Measurements from ENCODE around the gene WDR82. TPM values are rescaled to one million over a fixed set of nuclear protein-coding genes. Genes with fewer than 3 reads are reported as not detected.
"Not testable (repeated sequence)": the region's sequence is repeated elsewhere in the genome, so short reads cannot be mapped to it uniquely, and the experiment has no call there.

WDR82 gene
- total RNA-seq, 1 experiment from 2014 or later = 58.0 TPM

DNA sequence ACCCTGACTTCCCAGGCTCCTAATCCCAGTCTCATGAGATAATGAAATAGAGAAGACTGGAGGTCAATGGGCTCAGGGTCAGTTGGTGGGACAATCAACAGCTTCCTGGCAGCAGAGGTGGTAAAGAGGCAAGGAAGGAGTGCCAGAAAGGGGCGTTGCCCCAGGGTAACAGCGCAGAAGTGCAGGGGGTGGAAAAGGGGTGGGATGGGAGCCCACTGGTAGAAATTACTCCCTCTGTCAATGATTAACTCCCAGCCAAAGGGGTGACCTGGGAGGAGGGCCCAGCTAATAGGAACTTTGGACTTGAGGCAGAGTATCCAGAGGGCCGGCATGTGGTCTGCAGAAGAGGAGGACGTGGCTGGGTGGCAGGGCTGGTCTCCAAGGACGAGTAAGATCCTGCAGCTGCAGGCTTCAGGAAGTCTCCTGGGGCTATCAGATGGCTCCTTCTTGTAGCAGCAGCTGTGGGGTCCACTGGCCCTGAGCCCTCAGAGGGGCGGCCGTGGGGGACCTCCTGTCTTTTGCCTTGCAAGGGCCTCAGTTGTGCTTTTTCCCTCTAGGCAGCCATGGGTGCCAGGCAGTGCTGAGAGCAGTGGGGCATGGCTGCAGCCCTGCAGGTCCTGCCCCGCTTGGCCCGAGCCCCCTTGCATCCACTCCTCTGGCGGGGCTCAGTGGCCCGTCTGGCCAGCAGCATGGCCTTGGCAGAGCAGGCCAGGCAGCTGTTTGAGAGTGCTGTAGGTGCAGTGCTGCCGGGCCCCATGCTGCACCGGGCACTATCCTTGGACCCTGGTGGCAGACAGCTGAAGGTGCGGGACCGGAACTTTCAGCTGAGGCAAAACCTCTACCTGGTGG is 11.5 kb upstream of the WDR82 start:
- DNase-seq (ENCODE audit: low read depth) = no peak

GRCh38 chr3:52289338-52289746 is 10.9 kb upstream of the WDR82 start:
- DNase-seq (ENCODE audit: low read depth) = no peak

DNA sequence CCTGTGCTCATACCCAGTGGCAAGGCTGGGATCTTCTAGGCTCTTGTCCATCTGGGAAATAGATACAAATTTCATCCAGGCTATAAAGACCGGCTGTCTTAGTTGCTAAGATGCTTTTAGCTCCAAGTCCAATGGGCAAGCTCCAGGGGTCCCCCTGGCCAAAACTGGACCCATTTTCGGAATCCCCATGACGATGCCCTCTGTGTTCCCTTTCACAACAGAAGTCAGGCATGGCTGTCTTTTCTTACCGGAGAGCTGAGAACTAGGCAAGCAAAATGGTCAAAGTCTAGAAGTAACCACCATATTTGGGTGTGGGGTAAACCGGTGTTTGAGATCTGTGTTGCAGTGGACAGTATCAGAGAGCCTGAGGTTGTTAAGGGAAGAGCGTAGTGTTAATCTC is 10.2 kb upstream of the WDR82 start:
- DNase-seq (ENCODE audit: low read depth) = no peak

GRCh38 chr3:52286777-52287110 is 8.3 kb upstream of the WDR82 start:
- peak; percentile 8 for DNase-seq (ENCODE audit: low read depth)

- not testable (repeated sequence) for DNase-seq (ENCODE audit: low read depth)
These were observed 5.6 kb upstream of the WDR82 start for GRCh38 chr3:52284051-52284450.

- DNase-seq (ENCODE audit: low read depth) = no peak
These were observed 4.9 kb upstream of the WDR82 start for GRCh38 chr3:52283306-52283705.

DNA sequence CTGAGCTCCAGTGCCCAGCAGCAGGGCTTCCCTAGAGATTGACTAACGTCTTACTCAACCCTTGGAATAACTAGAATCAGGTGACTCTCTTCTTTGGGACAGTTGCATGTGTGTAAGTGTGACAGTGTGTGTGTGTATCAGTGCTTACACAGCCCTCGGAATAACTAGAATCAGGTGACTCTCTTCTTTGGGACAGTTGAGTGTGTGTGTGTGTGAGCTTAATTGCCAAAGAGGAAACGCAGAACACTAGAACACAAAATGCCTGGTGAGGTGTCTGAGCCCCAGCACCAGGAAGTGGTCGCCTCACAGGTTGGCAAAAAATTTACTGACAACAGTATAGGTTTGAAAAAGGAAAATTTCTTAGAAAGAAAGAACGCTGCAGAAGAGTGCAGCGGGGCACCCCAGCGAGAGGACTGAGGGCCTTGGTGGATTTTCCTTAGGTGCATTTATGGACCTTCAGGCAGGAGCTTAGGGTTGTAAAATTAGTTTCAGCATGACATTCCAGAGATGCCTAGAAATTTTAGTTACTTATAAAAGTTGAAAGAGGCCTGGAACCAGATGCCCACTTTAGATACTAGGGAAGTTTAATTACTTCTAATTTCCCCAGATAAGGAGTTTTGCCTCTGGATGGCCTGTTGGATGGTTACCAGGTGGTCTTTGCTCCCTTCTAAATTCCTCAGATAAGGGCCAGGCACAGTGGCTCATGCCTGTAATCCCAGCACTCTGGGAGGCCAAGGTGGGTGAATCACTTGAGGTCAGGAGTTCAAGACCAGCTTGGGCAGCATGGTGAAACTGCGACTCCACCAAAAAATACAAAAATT is 3.7 kb upstream of the WDR82 start:
- peak; percentile 30 for DNase-seq (ENCODE audit: low read depth)

DNA sequence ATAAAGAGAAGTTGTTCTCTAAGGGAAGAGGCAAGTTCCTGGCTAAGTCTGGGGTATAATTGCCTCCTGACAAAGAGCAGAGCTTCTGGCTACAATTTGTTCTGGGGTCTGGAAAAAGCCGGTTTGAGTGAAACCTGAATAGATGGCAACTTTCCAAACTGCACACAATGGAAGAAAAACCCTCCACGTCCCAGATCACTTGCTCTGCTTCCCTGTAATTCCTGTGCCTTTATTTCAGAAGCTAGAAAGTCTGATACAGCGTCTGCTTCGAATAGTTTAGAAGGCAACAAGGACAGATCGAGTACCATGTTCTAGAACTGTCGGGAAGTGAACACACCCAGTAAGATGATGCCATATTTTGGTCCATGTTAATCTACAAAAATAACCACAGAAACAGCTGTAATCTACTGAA is 1.6 kb upstream of the WDR82 start:
- peak; percentile 88 for DNase-seq (ENCODE audit: low read depth)

GRCh38 chr3:52279596-52279995 is 1.1 kb upstream of the WDR82 start:
- no peak for DNase-seq (ENCODE audit: low read depth)

DNA sequence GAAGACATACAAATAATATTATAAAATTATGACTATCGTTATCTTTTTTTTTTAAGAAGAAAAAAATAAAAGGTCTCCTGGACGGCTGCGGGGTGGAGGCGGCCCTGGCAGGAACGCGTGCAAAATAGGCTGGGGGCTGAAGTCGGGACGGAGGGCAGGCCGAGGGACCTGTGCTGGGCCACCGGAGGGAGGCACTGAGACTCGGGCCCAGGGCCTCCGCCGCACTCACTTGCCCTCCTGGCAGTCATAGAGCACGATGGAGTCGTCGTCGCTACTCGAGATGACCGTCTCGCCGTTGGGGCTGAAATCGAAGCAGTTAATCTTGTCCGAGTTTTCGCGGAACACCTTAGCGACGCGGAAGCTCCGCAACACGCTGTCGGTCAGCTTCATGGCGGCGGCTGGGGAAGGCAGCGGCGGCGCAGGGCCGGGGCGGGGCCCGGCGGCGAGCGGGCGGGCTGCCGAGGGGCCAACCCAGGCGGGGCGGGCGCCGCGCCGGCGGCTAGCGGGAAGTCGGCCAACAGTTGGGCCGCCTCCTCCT is 408 bp downstream of the WDR82 start:
- DNase-seq (ENCODE audit: low read depth) = peak; percentile 55

- peak; percentile 64 for DNase-seq (ENCODE audit: low read depth)
These were observed 1.1 kb downstream of the WDR82 start for GRCh38 chr3:52277071-52277964.

DNA sequence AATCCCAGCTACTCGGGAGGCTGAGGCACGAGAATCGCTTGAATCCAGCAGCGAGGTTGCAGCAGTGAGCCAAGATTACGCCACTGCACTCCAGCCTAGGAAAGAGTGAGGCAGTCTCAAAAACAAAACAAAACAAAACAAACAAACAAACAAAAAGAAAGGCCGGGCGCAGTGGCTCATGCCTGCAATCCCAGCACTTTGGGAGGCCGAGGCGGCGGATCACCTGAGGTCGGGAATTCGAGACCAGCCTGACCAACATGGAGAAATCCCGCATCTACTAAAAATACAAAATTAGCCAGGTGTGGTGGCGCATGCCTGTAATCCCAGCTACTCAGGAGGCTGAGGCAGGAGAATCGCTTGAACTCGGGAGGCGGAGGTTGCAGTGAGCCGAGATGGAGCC is 3.7 kb downstream of the WDR82 start:
- DNase-seq (ENCODE audit: low read depth) = not testable (repeated sequence)

GRCh38 chr3:52272831-52273230 is 5.6 kb downstream of the WDR82 start:
- DNase-seq (ENCODE audit: low read depth) = no peak

DNA sequence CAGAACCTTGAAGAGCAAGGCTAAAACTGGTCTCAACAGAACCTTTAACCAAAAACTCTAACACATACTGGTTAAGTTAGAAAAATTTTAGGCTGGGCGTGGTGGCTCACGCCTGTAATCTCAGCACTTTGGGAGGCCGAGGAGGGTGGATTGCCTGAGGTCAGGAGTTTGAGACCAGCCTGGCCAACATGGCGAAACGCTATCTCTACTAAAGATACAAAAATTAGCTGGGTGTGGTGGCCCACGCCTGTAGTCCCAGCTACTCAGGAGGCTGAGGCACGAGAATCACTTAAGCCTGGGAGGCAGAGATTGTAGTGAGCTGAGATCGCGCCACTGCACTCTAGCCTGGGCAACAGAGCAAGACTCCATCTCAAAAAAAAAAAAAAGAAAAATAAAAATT is 6.3 kb downstream of the WDR82 start:
- not testable (repeated sequence) for DNase-seq (ENCODE audit: low read depth)

- DNase-seq (ENCODE audit: low read depth) = no peak
These were observed 8.1 kb downstream of the WDR82 start for GRCh38 chr3:52270252-52270754.

GRCh38 chr3:52269776-52270175 is 8.7 kb downstream of the WDR82 start:
- DNase-seq (ENCODE audit: low read depth) = no peak

GRCh38 chr3:52268036-52268435 is 10.4 kb downstream of the WDR82 start:
- no peak for DNase-seq (ENCODE audit: low read depth)

DNA sequence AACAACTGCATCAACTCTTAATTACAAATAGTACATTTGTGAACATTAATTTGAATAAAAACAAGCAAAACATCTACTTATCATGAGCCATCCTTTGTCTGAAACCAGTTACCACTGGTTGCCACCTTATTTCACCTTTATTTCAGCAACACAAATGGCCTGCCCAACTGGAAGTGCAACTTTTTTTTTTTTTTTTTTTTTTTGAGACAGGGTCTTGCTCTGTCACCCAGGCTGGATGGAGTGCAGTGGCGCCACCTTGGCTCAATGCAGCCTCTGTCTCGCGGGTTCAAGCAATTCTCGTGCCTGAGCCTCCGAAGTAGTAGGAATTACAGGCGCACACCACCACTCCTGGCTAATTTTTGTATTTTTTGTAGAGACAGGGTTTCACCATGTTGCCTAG is 13.1 kb downstream of the WDR82 start:
- DNase-seq (ENCODE audit: low read depth) = no peak

GRCh38 chr3:52262447-52262846 is 16.0 kb downstream of the WDR82 start:
- no peak for DNase-seq (ENCODE audit: low read depth)

GRCh38 chr3:52259448-52259847 is 19.0 kb downstream of the WDR82 start:
- no peak for DNase-seq (ENCODE audit: low read depth)

GRCh38 chr3:52259035-52259434 is 19.4 kb downstream of the WDR82 start:
- peak; percentile 72 for DNase-seq (ENCODE audit: low read depth)
